Ectodermal cell (in vitro differentiated cells): ENCODE results near the gene UNKL.

Experiments
- H3K27ac ChIP-seq: 2 replicates; pipeline ENCODE4 v1.7.0; 2013; ENCODE audit warnings: mild to moderate bottlenecking, low read depth, low read length; ENCODE audit not compliant: insufficient read depth, poor library complexity, severe bottlenecking
- H3K27me3 ChIP-seq: 2 replicates; pipeline ENCODE4 v1.7.0; 2013; ENCODE audit warnings: mild to moderate bottlenecking, low read length; ENCODE audit not compliant: insufficient read depth, control insufficient read depth, poor library complexity, severe bottlenecking
- H3K36me3 ChIP-seq: one replicate; pipeline ENCODE4 v1.7.0; 2013; ENCODE audit warnings: low read length; ENCODE audit not compliant: control insufficient read depth, insufficient read depth
- H3K4me1 ChIP-seq: one replicate; pipeline ENCODE4 v1.7.0; 2013; ENCODE audit warnings: low read length; ENCODE audit not compliant: control insufficient read depth, insufficient read depth
- H3K4me3 ChIP-seq: 2 replicates; pipeline ENCODE4 v1.7.0; 2013; ENCODE audit warnings: low read depth, low read length, control low read depth; ENCODE audit not compliant: insufficient read depth
- H3K9me3 ChIP-seq: 2 replicates; pipeline ENCODE4 v1.7.0; 2013; ENCODE audit warnings: mild to moderate bottlenecking, low read length, moderate library complexity; ENCODE audit not compliant: control insufficient read depth
- WGBS, 2 experiments: methylation state at CpG; one replicate each; pipeline ENCODE4 v1.1.7; 2013; ENCODE audit warnings: missing lambda C conversion rate in 2 of 2; 5-methylcytosine and 5-hydroxymethylcytosine counted together

Gene UNKL

DNA sequence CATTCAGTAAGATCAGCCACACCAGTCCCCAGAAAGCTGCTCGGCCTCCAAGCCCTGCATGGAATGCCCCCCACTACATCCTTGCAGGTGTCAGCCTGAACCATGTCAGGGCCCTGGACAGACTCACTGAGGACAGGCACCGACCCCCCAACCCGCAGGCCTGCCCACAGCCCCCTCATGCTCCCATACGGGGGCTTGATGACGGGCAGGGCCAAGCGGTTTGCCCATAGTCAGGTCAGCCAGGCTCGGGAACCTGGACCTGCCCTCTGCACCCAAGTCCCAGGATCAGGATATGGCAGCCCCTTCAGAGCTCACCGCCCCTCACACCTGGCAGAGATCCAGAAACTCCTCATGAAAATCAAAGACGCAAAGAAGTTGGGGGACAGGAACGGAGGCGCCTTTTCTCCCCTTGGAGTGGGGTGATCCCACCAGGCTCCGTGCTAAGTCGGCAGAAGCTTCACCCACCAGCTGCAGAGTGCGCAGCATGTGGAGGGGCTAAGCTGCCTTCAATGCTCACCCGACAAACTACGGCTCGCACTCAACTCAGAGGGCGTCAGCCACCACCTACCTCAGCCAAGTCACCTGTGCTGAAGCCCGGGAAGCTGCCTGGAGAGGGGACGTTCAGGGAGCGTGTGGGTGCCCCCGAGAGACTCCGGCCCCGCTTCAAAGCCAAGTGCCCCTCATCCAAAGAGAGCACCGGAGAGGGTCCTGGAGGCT is 36.3 kb downstream of the UNKL start:
- no peaks in the 10 kb centered on the region for H3K36me3 ChIP-seq
- H3K4me1 ChIP-seq: peaks cover 14% of the 10 kb centered on the region
- WGBS, 2 experiments: 70 to 72% methylated on average over 25 of the region's 25 CpGs
- H3K27ac ChIP-seq: no peak overlapping the region
- H3K4me3 ChIP-seq: peak overlapping the region; percentile 67
- H3K9me3 ChIP-seq: no peaks in the 10 kb centered on the region
- H3K27me3 ChIP-seq: peaks cover 14% of the 10 kb centered on the region

DNA sequence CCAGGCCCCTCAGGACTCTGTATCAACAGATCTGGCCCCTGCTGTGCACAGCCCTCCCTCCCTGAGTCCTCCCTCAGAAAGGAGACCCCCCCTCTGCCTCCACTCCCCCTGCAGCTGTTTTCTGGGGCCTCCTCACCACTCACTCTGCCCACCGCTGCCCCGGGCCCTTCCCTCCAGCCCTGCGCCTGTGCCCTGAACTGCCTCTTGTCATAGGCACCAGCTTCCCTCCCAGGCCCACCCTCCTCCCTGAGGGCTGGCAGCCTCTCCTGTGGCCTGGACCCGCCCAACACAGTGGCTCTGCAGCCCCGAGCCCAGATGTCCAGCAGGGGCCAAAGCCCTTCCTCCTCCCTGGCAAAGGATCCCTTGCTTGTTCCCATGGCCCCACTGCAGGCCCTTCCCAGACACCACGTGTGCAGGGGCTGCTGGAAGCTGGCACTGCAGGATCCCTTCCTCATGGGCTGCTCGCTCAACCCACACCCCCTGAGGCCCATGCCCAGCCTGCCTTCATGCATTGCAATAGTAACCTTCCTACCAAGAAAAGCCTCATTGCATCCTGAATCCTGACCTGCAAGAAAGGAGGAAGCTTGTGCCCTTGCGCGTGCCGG is 37.0 kb downstream of the UNKL start:
- H3K4me3 ChIP-seq: no peak overlapping the region
- no peak overlapping the region for H3K27ac ChIP-seq
- WGBS, 2 experiments: 86 to 87% methylated on average over 10 of the region's 10 CpGs

DNA sequence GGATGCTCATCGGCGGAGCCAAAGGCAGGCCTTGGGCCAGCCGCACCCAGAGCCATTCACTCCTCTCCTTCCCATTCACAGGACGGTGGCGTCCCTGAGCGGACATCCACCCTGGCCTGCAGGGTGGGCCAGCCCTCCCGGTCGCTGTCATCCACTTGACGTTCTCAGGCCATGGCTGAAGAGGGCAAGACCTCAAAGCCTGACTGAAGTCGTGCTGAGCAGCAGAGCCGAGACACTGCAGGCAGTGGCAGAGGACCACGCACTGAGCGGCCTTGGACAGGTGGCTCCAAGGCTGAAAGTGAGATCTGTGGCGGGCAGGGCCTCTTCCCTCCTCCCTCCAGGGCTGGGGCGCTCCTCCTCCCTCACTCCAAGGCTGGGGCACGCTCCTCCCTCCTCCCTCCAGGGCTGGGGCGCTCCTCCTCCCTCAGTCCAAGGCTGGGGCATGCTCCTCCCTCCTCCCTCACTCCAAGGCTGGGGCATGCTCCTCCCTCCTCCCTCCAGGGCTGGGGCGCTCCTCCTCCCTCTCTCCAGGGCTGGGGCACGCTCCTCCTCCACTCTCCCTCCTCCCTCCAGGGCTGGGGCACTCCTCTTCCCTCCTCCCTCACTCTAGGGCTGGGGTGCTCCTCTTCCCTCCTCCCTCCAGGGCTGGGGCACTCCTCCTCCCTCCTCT is 38.6 kb downstream of the UNKL start:
- H3K4me1 ChIP-seq: peaks cover 14% of the 10 kb centered on the region
- no peak overlapping the region for H3K27ac ChIP-seq
- H3K9me3 ChIP-seq: no peaks in the 10 kb centered on the region
- H3K36me3 ChIP-seq: no peaks in the 10 kb centered on the region
- no peak overlapping the region for H3K4me3 ChIP-seq
- 92 to 95% methylated on average over 19 of the region's 19 CpGs for WGBS, 2 experiments
- peaks cover 14% of the 10 kb centered on the region for H3K27me3 ChIP-seq

More for the DNA sequence above, 37.0 kb downstream of the UNKL start:
- Histone ChIP-seq H3K27me3 (peaks cover 14% of the 10 kb centered on the region), H3K36me3 (no peaks in the 10 kb centered on the region), H3K9me3 (no peaks in the 10 kb centered on the region), H3K4me1 (peaks cover 14% of the 10 kb centered on the region)

DNA sequence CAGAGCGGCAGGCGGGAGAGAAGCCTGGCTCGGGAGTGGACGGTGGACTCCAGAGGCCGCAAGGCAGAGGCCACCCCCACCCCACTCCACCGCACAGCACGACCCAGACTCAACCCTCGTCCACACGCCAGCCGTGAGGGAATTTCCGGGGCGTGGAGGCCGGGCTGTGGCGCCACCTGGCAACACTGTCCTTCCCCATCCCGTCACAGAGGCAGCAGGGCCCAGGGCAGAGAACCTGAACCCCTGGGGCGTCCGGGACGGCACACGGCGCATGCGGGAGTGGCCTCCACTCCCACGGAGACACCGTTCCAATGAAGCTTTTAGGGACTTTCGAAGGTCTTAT is 39.2 kb downstream of the UNKL start:
- H3K4me1 ChIP-seq: peaks cover 14% of the 10 kb centered on the region
- 94% methylated on average over 24 of the region's 24 CpGs for WGBS, 2 experiments

DNA sequence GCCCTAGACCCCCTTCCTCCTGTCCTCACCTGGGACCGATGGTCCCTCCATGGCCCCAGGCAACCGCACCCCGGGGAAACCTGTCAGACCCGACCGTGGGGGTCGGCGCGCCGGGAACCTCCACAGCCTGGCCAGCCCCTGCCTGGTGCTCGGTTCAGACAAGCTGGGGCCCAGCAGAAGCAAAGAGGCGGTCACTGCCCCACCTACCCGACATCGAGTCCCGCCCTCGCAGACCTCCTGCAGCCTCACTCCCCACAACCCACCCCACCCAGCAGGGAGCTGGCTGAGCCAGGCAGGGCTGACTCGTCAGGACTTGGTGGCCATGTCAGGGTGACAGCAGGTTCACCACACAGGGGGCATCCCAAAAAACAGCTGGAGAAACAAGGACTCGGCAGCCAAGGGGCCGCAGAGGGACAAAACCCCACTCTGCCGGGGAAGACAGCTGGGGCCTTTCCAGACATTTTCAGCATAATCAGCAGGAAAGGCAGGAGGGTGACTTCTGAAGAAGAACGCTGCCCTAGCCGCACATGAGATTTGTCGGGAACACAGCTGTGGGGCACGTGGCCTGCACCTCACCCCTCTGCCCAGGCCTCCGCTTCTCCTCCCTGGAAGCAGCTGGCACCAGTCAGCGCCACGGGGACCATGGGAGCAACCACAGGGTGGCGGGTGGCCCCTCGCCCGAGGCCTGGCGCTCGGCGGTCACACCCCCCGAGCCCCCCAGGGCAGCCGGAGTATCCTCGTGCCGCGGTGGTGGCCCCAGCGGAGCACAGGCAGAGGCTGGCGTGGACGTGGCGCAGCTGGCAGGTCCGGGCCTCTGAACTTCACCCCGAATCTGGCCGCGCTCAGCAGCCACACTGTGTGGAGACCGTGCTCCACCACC is 39.8 kb downstream of the UNKL start:
- WGBS, 2 experiments: 94% methylated on average over 46 of the region's 46 CpGs
- no peak overlapping the region for H3K27ac ChIP-seq

More for the DNA sequence above, 39.2 kb downstream of the UNKL start:
- Histone ChIP-seq H3K9me3 (no peaks in the 10 kb centered on the region), H3K36me3 (no peaks in the 10 kb centered on the region), H3K4me3 (no peak overlapping the region), H3K27ac (no peak overlapping the region), H3K27me3 (peaks cover 14% of the 10 kb centered on the region)

DNA sequence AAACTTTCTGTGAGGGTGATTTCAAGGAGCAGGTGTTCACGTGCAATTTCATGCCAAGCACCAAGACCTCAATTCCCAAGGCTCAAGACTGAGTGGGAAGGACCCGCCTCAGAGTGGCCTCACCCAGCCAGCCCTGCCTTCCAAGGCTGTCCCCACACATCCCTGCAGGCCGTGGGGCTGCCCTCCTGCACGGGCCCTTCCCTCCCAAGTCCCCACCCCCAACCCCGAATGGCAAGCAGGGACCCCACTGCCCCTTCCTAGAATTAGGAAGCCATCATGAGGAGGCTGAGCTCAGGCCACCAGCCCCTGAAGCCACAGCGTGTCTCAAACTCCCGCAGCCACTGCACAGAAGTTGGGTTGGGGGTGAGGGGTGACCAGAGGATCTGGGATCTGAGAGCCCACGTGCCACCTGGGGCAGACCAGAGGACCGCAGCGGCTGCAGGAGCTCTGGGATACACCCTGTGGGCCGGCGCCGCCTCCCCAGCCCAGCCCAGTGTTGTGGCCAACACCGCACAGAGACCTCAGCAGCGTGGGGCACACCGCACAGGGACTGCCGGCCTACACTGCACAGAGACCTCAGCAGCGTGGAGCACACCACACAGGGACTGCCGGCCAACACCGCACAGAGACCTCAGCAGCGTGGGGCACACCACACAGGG is 42.1 kb downstream of the UNKL start:
- no peaks in the 10 kb centered on the region for H3K9me3 ChIP-seq

More for the DNA sequence above, 39.8 kb downstream of the UNKL start:
- H3K9me3 ChIP-seq: no peaks in the 10 kb centered on the region
- H3K4me1 ChIP-seq: peaks cover 14% of the 10 kb centered on the region
- peaks cover 14% of the 10 kb centered on the region for H3K27me3 ChIP-seq
- no peak overlapping the region for H3K4me3 ChIP-seq
- H3K36me3 ChIP-seq: no peaks in the 10 kb centered on the region

DNA sequence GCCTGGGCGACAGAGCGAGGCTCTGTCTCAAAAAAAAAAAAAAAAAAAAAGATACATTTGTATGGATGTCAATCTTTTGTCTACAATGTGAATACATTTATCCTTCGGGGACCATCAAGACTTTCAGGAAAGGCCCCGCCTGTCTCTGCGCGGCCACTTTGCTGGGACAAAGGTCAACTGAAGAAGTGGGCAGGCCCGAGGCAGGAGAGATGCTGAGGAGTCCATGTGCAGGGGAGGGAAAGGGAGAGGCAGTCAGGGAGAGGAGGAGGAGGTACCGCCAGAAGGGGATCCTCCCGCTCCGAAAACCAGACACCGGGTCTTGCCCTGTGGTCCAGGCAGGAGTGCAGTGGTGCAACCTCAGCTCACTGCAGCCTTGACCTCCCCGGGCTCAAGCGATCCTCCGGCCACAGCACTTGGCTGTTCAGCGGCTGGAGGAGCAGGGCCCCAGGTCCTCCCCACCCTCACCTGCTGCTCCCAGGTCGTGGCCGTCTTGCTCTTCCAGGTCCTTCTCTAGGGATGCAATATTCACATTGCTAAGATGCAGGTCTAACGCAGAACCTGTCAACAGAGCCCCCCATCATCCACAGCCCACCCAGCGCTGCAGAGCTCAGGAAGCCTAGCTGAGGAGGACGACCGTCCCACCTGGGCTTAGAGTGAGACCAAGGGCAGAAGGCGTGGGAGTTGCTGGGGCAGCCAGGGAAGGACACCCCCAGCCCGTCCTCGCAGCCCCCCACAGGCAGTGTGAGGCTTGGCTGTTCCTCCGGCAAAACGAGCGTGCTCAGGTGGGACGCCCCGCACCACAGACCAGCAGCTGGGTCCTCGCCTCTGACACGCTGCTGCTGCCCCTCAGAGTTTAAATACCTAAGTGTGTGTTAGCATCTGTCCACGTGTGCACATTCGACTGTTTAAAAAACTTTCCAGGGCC is 43.2 kb downstream of the UNKL start:
- no peaks in the 10 kb centered on the region for H3K9me3 ChIP-seq
- no peaks in the 10 kb centered on the region for H3K4me1 ChIP-seq
- no peak overlapping the region for H3K27ac ChIP-seq
- no peak overlapping the region for H3K4me3 ChIP-seq
- peaks cover under 1% of the 10 kb centered on the region for H3K36me3 ChIP-seq
- no peaks in the 10 kb centered on the region for H3K27me3 ChIP-seq
- WGBS, 2 experiments: 94% methylated on average over 31 to 33 of the region's 33 CpGs

More for the DNA sequence above, 42.1 kb downstream of the UNKL start:
- WGBS, 2 experiments: 94 to 96% methylated on average over 17 to 21 of the region's 21 CpGs
- H3K36me3 ChIP-seq: no peaks in the 10 kb centered on the region
- H3K4me1 ChIP-seq: peaks cover under 1% of the 10 kb centered on the region
- H3K4me3 ChIP-seq: no peak overlapping the region
- H3K27me3 ChIP-seq: no peaks in the 10 kb centered on the region
- no peak overlapping the region for H3K27ac ChIP-seq

DNA sequence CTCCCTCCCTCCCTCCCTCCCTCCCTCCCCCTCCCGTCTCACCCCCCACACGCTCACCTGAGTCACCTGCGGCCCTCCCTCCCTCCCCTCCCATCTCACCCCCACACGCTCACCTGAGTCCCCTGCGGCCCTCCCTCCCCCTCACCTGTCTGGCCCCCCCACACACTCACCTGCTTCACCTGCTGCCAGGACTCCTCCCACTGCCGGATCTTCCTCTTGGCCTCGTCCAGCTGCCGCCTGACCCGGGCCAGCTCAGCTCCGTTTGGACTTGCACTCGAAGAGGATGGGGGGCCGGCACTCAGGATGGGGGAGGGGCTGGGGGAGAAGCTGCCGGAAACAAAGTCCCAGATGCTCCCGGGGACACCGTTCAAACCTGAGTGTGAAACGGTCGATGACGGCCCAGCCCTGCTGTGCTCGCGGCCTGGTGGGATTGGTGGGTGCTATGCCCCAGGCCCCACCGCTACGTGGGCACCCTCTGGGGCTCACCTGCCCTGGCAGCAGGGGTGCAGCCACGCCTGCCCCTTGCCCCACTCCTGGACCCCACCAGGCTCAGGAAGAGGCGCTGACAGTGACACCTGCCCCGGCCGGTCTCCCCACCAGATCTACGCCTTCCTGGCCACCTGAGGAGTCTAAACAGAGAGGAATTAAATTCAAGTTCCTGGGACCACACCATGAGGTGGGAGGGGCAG is 46.9 kb downstream of the UNKL start:
- H3K27me3 ChIP-seq: no peaks in the 10 kb centered on the region
- H3K36me3 ChIP-seq: peaks cover 7% of the 10 kb centered on the region
- 95 to 96% methylated on average over 22 to 23 of the region's 27 CpGs for WGBS, 2 experiments
- no peak overlapping the region for H3K4me3 ChIP-seq
- H3K4me1 ChIP-seq: no peaks in the 10 kb centered on the region
- no peak overlapping the region for H3K27ac ChIP-seq
- no peaks in the 10 kb centered on the region for H3K9me3 ChIP-seq
